Liver (tissue), 9 donors: ENCODE data around the gene LRP5. TPM values are rescaled to one million over a fixed set of nuclear protein-coding genes. Genes with fewer than 3 reads are reported as not detected.

Experiments
- DNase-seq: peaks from one replicate; pipeline ENCODE4 v3.0.0-alpha.2; 2017; ENCODE audit warnings: low spot score
- H3K27ac ChIP-seq, 2 donors: one replicate each; pipeline ENCODE4 v1.7.0; 2013; ENCODE audit warnings: inconsistent platforms in 2 of 2, low read length in 2 of 2, control low read depth in 1 of 2, low read depth in 1 of 2, mild to moderate bottlenecking in 1 of 2
- H3K27me3 ChIP-seq, 4 donors: one replicate each; pipeline versions ENCODE4 v1.6.1 to v1.7.0; 2013; ENCODE audit warnings: low read length in 3 of 4, inconsistent platforms in 1 of 4, mild to moderate bottlenecking in 1 of 4, moderate library complexity in 1 of 4; ENCODE audit not compliant: control insufficient read depth in 4 of 4, insufficient read depth in 4 of 4
- H3K36me3 ChIP-seq, 4 donors: one replicate each; pipeline versions ENCODE4 v1.6.1 to v1.7.0; 2013; ENCODE audit warnings: low read length in 3 of 4, mild to moderate bottlenecking in 3 of 4, low read depth in 1 of 4, moderate library complexity in 1 of 4; ENCODE audit not compliant: control insufficient read depth in 4 of 4, insufficient read depth in 3 of 4
- H3K4me1 ChIP-seq, 4 donors: one replicate each; pipeline versions ENCODE4 v1.6.1 to v1.7.0; 2013; ENCODE audit warnings: low read length in 3 of 4, mild to moderate bottlenecking in 3 of 4, moderate library complexity in 1 of 4; ENCODE audit not compliant: control insufficient read depth in 4 of 4, insufficient read depth in 4 of 4
- H3K4me3 ChIP-seq, 3 donors: one replicate each; pipeline versions ENCODE4 v1.6.1 to v1.7.0; 2013; ENCODE audit warnings: low read length in 3 of 3, control low read depth in 1 of 3, low read depth in 1 of 3, mild to moderate bottlenecking in 1 of 3
- H3K9ac ChIP-seq, 2 donors: one replicate each; pipeline ENCODE4 v1.7.0; 2013; ENCODE audit warnings: low read length in 2 of 2, mild to moderate bottlenecking in 2 of 2, moderate library complexity in 2 of 2, control low read depth in 1 of 2, low read depth in 1 of 2
- H3K9me3 ChIP-seq, 4 donors: one replicate each; pipeline versions ENCODE4 v1.6.1 to v1.7.0; 2013; ENCODE audit warnings: low read length in 3 of 4; ENCODE audit not compliant: control insufficient read depth in 4 of 4
- EGR1 ChIP-seq, 2 donors: IDR thresholded peaks; 2 replicates each; pipeline ENCODE4 v1.6.1; 2016 to 2018; ENCODE audit warnings: antibody characterized with exemption in 2 of 2, low read depth in 2 of 2
- FOXA1 ChIP-seq: IDR thresholded peaks from 2 replicates; pipeline ENCODE4 v1.6.1; 2016; ENCODE audit warnings: antibody characterized with exemption
- FOXA2 ChIP-seq: IDR thresholded peaks from 2 replicates; pipeline ENCODE4 v1.6.1; 2016; ENCODE audit warnings: antibody characterized with exemption
- GABPA ChIP-seq, 2 donors: IDR thresholded peaks in 1 of 2; conservative IDR thresholded peaks in 1 of 2; 2 replicates each; pipeline ENCODE4 v1.6.1; 2016; ENCODE audit warnings: antibody characterized with exemption in 2 of 2, mild to moderate bottlenecking in 1 of 2, moderate library complexity in 1 of 2
- HNF4A ChIP-seq, 2 donors: conservative IDR thresholded peaks; 2 replicates each; pipeline ENCODE4 v1.6.1; 2016; ENCODE audit warnings: antibody characterized with exemption in 2 of 2, mild to moderate bottlenecking in 2 of 2
- HNF4G ChIP-seq: IDR thresholded peaks from 2 replicates; pipeline ENCODE4 v1.6.1; 2016; ENCODE audit warnings: antibody characterized with exemption
- JUND ChIP-seq, 2 donors: IDR thresholded peaks; 2 replicates each; pipeline ENCODE4 v1.6.1; 2016; ENCODE audit warnings: antibody characterized with exemption in 2 of 2
- NR2F2 ChIP-seq: IDR thresholded peaks from 2 replicates; pipeline ENCODE4 v1.6.1; 2016; ENCODE audit warnings: antibody characterized with exemption
- RAD21 ChIP-seq, 2 donors: IDR thresholded peaks; 2 replicates each; pipeline ENCODE4 v1.6.1; 2016; ENCODE audit warnings: antibody characterized with exemption in 2 of 2, mild to moderate bottlenecking in 2 of 2
- RXRA ChIP-seq, 2 donors: IDR thresholded peaks; 2 replicates each; pipeline ENCODE4 v1.6.1; 2017 to 2018; ENCODE audit warnings: antibody characterized with exemption in 2 of 2, mild to moderate bottlenecking in 1 of 2
- SP1 ChIP-seq: IDR thresholded peaks from 2 replicates; pipeline ENCODE4 v1.6.1; 2018; ENCODE audit warnings: antibody characterized with exemption, mild to moderate bottlenecking
- TAF1 ChIP-seq: conservative IDR thresholded peaks from 2 replicates; pipeline ENCODE4 v1.6.1; 2016; ENCODE audit warnings: antibody characterized with exemption, mild to moderate bottlenecking
- YY1 ChIP-seq: IDR thresholded peaks from 2 replicates; pipeline ENCODE4 v1.6.1; 2016; ENCODE audit warnings: antibody characterized with exemption, mild to moderate bottlenecking
- WGBS: extraction: QIAGEN DNeasy Blood & Tissue Kit; methylation state at CpG from one replicate; pipeline ENCODE4 v1.1.7; 2013; 5-methylcytosine and 5-hydroxymethylcytosine counted together
- polyA plus RNA-seq, 2 donors: library from polyadenylated mRNA; stranded (reverse) in 1 of 2; unstranded in 1 of 2; fragments of 200-250 nt in 1 of 2; fragments of >200 nt in 1 of 2; fragmentation: Nextera tagmentation in 1 of 2; extraction: Ambion mirVana in 1 of 2; gene quantifications; one replicate each; pipeline versions ENCODE4 v1.2.1 to v1.2.3, GENCODE V29; 2013 to 2015
- total RNA-seq, 2 donors: library from RNA; depleted of rRNA; stranded (reverse); fragments of >200 nt; gene quantifications; one replicate each; pipeline ENCODE4 v1.2.3, GENCODE V29; 2014
- TF ChIP-seq, protein P1 (sequence below): IDR thresholded peaks from 2 replicates; pipeline ENCODE4 v1.6.1; 2016; ENCODE audit warnings: antibody characterized with exemption, mild to moderate bottlenecking
- TF ChIP-seq, protein P2 (sequence below): fragments of 150-350 bp; IDR thresholded peaks from 2 replicates; pipeline ENCODE4 v1.5.1; 2017; ENCODE audit warnings: improper control_type of control experiment, low read depth, low read length; ENCODE audit not compliant: missing input control
- TF ChIP-seq, protein P3 (sequence below): IDR thresholded peaks from 2 replicates; pipeline ENCODE4 v1.6.1; 2016; ENCODE audit warnings: antibody characterized with exemption
- TF ChIP-seq, protein P4 (sequence below): IDR thresholded peaks from 2 replicates; pipeline ENCODE4 v1.6.1; 2016; ENCODE audit warnings: antibody characterized with exemption
- TF ChIP-seq, protein P5 (sequence below): IDR thresholded peaks from 2 replicates; pipeline ENCODE4 v1.6.1; 2016; ENCODE audit warnings: antibody characterized with exemption
- donor health status: healthy.
- donor health status: healthy.
- donor health status: healthy.
- donor health status: healthy.
- donor health status: healthy.

The LRP5 gene
- total and polyA plus RNA-seq, 4 donors = 48.9 to 99.3 (median 71.3) TPM

DNA sequence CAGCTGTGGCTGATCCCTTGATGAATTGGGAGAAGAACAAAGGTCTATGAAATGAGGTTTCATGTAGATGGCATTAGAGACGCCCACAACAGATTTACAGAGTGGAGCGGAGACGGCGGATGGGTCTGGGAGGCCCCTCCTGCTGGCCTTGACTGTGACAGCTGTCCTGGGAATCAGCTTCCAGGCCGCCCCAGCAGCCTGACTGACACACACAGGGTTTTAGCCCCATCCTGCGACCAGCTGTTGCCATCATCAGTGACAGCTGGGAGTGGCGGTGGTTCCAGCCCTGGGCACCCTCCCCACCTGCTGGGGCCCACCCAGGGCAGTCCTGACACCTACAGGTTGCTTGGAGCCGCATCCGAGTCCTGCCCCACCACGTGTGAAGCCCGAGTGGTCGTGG is 84.1 kb downstream of the LRP5 start:
- 92% methylated on average over 12 of the region's 12 CpGs for WGBS
- TF ChIP-seq FOXA2 (no peak), GABPA (IDR thresholded peaks at IDR 0.05 in 1 of 2, conservative IDR thresholded peaks at IDR 0.05 in 1 of 2) (no peak), HNF4A (conservative IDR thresholded peaks at IDR 0.05) (no peak), RAD21 (IDR thresholded peaks at IDR 0.05) (no peak), TAF1 (no peak), YY1 (no peak), JUND (IDR thresholded peaks at IDR 0.05) (no peak), FOXA1 (no peak), EGR1 (IDR thresholded peaks at IDR 0.05; ENCODE audit: low read depth in 2 of 2) (no peak), NR2F2 (no peak), RXRA (IDR thresholded peaks at IDR 0.05) (no peak), HNF4G (no peak), SP1 (no peak)
- TF ChIP-seq, protein P1, sequence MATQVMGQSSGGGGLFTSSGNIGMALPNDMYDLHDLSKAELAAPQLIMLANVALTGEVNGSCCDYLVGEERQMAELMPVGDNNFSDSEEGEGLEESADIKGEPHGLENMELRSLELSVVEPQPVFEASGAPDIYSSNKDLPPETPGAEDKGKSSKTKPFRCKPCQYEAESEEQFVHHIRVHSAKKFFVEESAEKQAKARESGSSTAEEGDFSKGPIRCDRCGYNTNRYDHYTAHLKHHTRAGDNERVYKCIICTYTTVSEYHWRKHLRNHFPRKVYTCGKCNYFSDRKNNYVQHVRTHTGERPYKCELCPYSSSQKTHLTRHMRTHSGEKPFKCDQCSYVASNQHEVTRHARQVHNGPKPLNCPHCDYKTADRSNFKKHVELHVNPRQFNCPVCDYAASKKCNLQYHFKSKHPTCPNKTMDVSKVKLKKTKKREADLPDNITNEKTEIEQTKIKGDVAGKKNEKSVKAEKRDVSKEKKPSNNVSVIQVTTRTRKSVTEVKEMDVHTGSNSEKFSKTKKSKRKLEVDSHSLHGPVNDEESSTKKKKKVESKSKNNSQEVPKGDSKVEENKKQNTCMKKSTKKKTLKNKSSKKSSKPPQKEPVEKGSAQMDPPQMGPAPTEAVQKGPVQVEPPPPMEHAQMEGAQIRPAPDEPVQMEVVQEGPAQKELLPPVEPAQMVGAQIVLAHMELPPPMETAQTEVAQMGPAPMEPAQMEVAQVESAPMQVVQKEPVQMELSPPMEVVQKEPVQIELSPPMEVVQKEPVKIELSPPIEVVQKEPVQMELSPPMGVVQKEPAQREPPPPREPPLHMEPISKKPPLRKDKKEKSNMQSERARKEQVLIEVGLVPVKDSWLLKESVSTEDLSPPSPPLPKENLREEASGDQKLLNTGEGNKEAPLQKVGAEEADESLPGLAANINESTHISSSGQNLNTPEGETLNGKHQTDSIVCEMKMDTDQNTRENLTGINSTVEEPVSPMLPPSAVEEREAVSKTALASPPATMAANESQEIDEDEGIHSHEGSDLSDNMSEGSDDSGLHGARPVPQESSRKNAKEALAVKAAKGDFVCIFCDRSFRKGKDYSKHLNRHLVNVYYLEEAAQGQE = no peak
- TF ChIP-seq, protein P2, sequence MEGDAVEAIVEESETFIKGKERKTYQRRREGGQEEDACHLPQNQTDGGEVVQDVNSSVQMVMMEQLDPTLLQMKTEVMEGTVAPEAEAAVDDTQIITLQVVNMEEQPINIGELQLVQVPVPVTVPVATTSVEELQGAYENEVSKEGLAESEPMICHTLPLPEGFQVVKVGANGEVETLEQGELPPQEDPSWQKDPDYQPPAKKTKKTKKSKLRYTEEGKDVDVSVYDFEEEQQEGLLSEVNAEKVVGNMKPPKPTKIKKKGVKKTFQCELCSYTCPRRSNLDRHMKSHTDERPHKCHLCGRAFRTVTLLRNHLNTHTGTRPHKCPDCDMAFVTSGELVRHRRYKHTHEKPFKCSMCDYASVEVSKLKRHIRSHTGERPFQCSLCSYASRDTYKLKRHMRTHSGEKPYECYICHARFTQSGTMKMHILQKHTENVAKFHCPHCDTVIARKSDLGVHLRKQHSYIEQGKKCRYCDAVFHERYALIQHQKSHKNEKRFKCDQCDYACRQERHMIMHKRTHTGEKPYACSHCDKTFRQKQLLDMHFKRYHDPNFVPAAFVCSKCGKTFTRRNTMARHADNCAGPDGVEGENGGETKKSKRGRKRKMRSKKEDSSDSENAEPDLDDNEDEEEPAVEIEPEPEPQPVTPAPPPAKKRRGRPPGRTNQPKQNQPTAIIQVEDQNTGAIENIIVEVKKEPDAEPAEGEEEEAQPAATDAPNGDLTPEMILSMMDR = no peak
- TF ChIP-seq, protein P3, sequence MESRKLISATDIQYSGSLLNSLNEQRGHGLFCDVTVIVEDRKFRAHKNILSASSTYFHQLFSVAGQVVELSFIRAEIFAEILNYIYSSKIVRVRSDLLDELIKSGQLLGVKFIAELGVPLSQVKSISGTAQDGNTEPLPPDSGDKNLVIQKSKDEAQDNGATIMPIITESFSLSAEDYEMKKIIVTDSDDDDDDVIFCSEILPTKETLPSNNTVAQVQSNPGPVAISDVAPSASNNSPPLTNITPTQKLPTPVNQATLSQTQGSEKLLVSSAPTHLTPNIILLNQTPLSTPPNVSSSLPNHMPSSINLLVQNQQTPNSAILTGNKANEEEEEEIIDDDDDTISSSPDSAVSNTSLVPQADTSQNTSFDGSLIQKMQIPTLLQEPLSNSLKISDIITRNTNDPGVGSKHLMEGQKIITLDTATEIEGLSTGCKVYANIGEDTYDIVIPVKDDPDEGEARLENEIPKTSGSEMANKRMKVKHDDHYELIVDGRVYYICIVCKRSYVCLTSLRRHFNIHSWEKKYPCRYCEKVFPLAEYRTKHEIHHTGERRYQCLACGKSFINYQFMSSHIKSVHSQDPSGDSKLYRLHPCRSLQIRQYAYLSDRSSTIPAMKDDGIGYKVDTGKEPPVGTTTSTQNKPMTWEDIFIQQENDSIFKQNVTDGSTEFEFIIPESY = no peak
- Histone ChIP-seq H3K9ac (no peak overlapping the region), H3K4me3 (no peak overlapping the region), H3K9me3 (no peaks in the 10 kb centered on the region), H3K27ac (no peak overlapping the region), H3K27me3 (no peaks in the 10 kb centered on the region), H3K36me3 (peaks cover 0 to 32% (median 11%) of the 10 kb centered on the region in 4 donors), H3K4me1 (peaks cover 4 to 22% (median 11%) of the 10 kb centered on the region in 4 donors)
- no peak for DNase-seq

DNA sequence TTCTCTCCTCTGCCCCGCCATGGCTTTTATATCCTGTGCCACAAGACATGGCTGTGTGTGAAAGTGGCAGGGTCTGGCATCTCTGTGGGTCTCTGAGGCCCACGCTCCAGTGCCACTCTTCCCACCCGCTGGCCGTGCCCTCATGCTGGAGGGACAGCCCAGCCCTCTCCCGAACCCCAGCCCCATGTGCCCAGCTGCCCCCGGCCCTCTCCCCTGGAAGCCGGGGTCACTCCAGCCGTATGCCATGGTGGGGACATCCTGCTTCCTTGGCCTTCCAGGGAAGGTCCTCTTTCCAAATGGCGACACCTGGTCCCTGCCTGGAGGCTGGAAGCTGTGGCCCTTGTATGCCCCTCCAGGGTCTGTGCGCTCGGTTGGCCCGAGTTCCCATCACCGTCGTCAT is 84.9 kb downstream of the LRP5 start:
- Histone ChIP-seq H3K9me3 (no peaks in the 10 kb centered on the region), H3K27me3 (no peaks in the 10 kb centered on the region), H3K36me3 (peaks cover 1 to 36% (median 9%) of the 10 kb centered on the region in 4 donors), H3K9ac (no peak overlapping the region), H3K27ac (no peak overlapping the region), H3K4me3 (no peak overlapping the region), H3K4me1 (peaks cover 4 to 28% (median 17%) of the 10 kb centered on the region in 4 donors)
- 93% methylated on average over 14 of the region's 14 CpGs for WGBS
- no peak for DNase-seq
- TF ChIP-seq EGR1 (IDR thresholded peaks at IDR 0.05; ENCODE audit: low read depth in 2 of 2) (no peak), SP1 (no peak), HNF4G (no peak), HNF4A (conservative IDR thresholded peaks at IDR 0.05) (no peak), RXRA (IDR thresholded peaks at IDR 0.05) (no peak), RAD21 (IDR thresholded peaks at IDR 0.05) (no peak), TAF1 (no peak), GABPA (IDR thresholded peaks at IDR 0.05 in 1 of 2, conservative IDR thresholded peaks at IDR 0.05 in 1 of 2) (no peak), JUND (IDR thresholded peaks at IDR 0.05) (no peak), NR2F2 (no peak), FOXA1 (no peak), YY1 (no peak), FOXA2 (no peak)
- TF ChIP-seq, protein P4, sequence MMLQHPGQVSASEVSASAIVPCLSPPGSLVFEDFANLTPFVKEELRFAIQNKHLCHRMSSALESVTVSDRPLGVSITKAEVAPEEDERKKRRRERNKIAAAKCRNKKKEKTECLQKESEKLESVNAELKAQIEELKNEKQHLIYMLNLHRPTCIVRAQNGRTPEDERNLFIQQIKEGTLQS = no peak
- TF ChIP-seq, protein P2 = no peak
- TF ChIP-seq, protein P5, sequence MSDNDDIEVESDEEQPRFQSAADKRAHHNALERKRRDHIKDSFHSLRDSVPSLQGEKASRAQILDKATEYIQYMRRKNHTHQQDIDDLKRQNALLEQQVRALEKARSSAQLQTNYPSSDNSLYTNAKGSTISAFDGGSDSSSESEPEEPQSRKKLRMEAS = no peak
